ENCODE results near the gene RSPO4. TPM values are rescaled to one million over a fixed set of nuclear protein-coding genes. Genes with fewer than 3 reads are reported as not detected.

The RSPO4 gene
- polyA plus RNA-seq, 1 donor (not counting 4 experiments of a cell fraction or from before 2014, with no cell fraction given): not detected

GRCh38 chr20:959996-960615 is 42.0 kb downstream of the RSPO4 start:
- dilution Hi-C loops (cut with MboI; ENCODE audit: extremely low pct_ligation_motif_present, low sequenced_read_pairs): no loop called here
- no peaks in the 10 kb centered on the region for H4K20me1 ChIP-seq (ENCODE audit: control insufficient read depth, extremely low read depth, insufficient read depth, low read length)
- FAIRE-seq (no peak), DNase-seq (ENCODE audit: low read depth, low spot score) (no peak)
- H3K27ac ChIP-seq (ENCODE audit: control insufficient read depth, insufficient read depth, low read length): no peak overlapping the region
- H3K4me2 ChIP-seq (ENCODE audit: control insufficient read depth, extremely low read depth, insufficient read depth, low read depth, low read length): no peak overlapping the region
- H3K9ac ChIP-seq (ENCODE audit: control insufficient read depth, extremely low read depth, insufficient read depth, low read length): no peak overlapping the region
- no peaks in the 10 kb centered on the region for H3K36me3 ChIP-seq (ENCODE audit: control insufficient read depth in 2 of 2, extremely low read depth in 1 of 2, insufficient read depth in 2 of 2, low read length in 2 of 2)
- no peaks in the 10 kb centered on the region for H3K4me1 ChIP-seq (ENCODE audit: control insufficient read depth, extremely low read depth, insufficient read depth, low read length)
- H2AFZ ChIP-seq (ENCODE audit: control insufficient read depth, low read length): no peak overlapping the region
- no peaks in the 10 kb centered on the region for H3K79me2 ChIP-seq (ENCODE audit: control insufficient read depth, insufficient read depth, low read length)
- no peaks in the 10 kb centered on the region for H3K9me3 ChIP-seq (ENCODE audit: control insufficient read depth, low read depth, low read length)
- H3K27me3 ChIP-seq (ENCODE audit: control insufficient read depth, extremely low read depth, insufficient read depth, low read length): peaks cover 15% of the 10 kb centered on the region
- TF ChIP-seq EZH2 (IDR thresholded peaks at IDR 0.05; ENCODE audit: low read length): no peak
- no peak for TF ChIP-seq CTCF (optimal IDR thresholded peaks at IDR 0.05 in 1 of 3, IDR thresholded peaks at IDR 0.05 in 1 of 3, conservative IDR thresholded peaks at IDR 0.05 in 1 of 3; ENCODE audit: extremely low read depth in 1 of 3, insufficient read depth in 2 of 3, low read length in 3 of 3)
- H3K9me1 ChIP-seq (ENCODE audit: control insufficient read depth, extremely low read depth, insufficient read depth, low read length): no peaks in the 10 kb centered on the region
- no peak overlapping the region for H3K4me3 ChIP-seq (ENCODE audit: control insufficient read depth in 2 of 3, extremely low read depth in 1 of 3, insufficient read depth in 2 of 3, low read depth in 1 of 3, low read length in 3 of 3)

- no peak for TF ChIP-seq EZH2 (IDR thresholded peaks at IDR 0.05; ENCODE audit: low read length)
- no peak for TF ChIP-seq CTCF (optimal IDR thresholded peaks at IDR 0.05 in 1 of 3, IDR thresholded peaks at IDR 0.05 in 1 of 3, conservative IDR thresholded peaks at IDR 0.05 in 1 of 3; ENCODE audit: extremely low read depth in 1 of 3, insufficient read depth in 2 of 3, low read length in 3 of 3)
- H4K20me1 ChIP-seq (ENCODE audit: control insufficient read depth, extremely low read depth, insufficient read depth, low read length): no peaks in the 10 kb centered on the region
- H2AFZ ChIP-seq (ENCODE audit: control insufficient read depth, low read length): no peak overlapping the region
- no peak overlapping the region for H3K4me2 ChIP-seq (ENCODE audit: control insufficient read depth, extremely low read depth, insufficient read depth, low read depth, low read length)
- H3K36me3 ChIP-seq (ENCODE audit: control insufficient read depth in 2 of 2, extremely low read depth in 1 of 2, insufficient read depth in 2 of 2, low read length in 2 of 2): no peaks in the 10 kb centered on the region
- H3K9me1 ChIP-seq (ENCODE audit: control insufficient read depth, extremely low read depth, insufficient read depth, low read length): no peaks in the 10 kb centered on the region
- H3K9me3 ChIP-seq (ENCODE audit: control insufficient read depth, low read depth, low read length): no peaks in the 10 kb centered on the region
- no peaks in the 10 kb centered on the region for H3K79me2 ChIP-seq (ENCODE audit: control insufficient read depth, insufficient read depth, low read length)
- no peak for FAIRE-seq
- no peak overlapping the region for H3K4me3 ChIP-seq (ENCODE audit: control insufficient read depth in 2 of 3, extremely low read depth in 1 of 3, insufficient read depth in 2 of 3, low read depth in 1 of 3, low read length in 3 of 3)
- no peak overlapping the region for H3K27ac ChIP-seq (ENCODE audit: control insufficient read depth, insufficient read depth, low read length)
- no peak for DNase-seq (ENCODE audit: low read depth, low spot score)
- H3K9ac ChIP-seq (ENCODE audit: control insufficient read depth, extremely low read depth, insufficient read depth, low read length): no peak overlapping the region
- peaks cover 21% of the 10 kb centered on the region for H3K27me3 ChIP-seq (ENCODE audit: control insufficient read depth, extremely low read depth, insufficient read depth, low read length)
- no peaks in the 10 kb centered on the region for H3K4me1 ChIP-seq (ENCODE audit: control insufficient read depth, extremely low read depth, insufficient read depth, low read length)
- dilution Hi-C loops (cut with MboI; ENCODE audit: extremely low pct_ligation_motif_present, low sequenced_read_pairs): no loop called here
These were observed 42.9 kb downstream of the RSPO4 start for GRCh38 chr20:958936-959815.

All from keratinocyte (primary cell).